GM19395 (cell line): Measurements from ENCODE around the gene SNX12.
"Not testable (repeated sequence)": the region's sequence is repeated elsewhere in the genome, so short reads cannot be mapped to it uniquely, and the experiment has no call there.

ENCODE experiments used
- ATAC-seq: cut with Tn5 transposase; IDR thresholded peaks from one replicate; pipeline ENCODE4 v1.9.1; 2021; ENCODE audit warnings: mild to moderate bottlenecking, moderate library complexity; ENCODE audit not compliant: unreplicated experiment

SNX12 gene

GRCh38 chrX:71095033-71095432 is 26.9 kb upstream of the SNX12 start:
- no peak for ATAC-seq

GRCh38 chrX:71091263-71091662 is 23.1 kb upstream of the SNX12 start:
- no peak for ATAC-seq

- no peak for ATAC-seq
Observed at GRCh38 chrX:71085900-71086299, 17.8 kb upstream of the SNX12 start.

GRCh38 chrX:71082822-71083221 is 14.7 kb upstream of the SNX12 start:
- no peak for ATAC-seq

GRCh38 chrX:71082124-71082647 is 14.1 kb upstream of the SNX12 start:
- ATAC-seq = no peak

- ATAC-seq = no peak
Observed at GRCh38 chrX:71081330-71082123, 13.4 kb upstream of the SNX12 start.

- ATAC-seq = no peak
Observed at GRCh38 chrX:71070531-71070930, 2.4 kb upstream of the SNX12 start.

GRCh38 chrX:71067712-71068043 is 456 bp downstream of the SNX12 start:
- peak; percentile 5 for ATAC-seq

GRCh38 chrX:71067089-71067488 is 1.0 kb downstream of the SNX12 start:
- ATAC-seq = no peak

GRCh38 chrX:71060127-71060526 is 8.0 kb downstream of the SNX12 start:
- no peak for ATAC-seq

- no peak for ATAC-seq
Observed at GRCh38 chrX:71057848-71058530, 10.1 kb downstream of the SNX12 start.

GRCh38 chrX:71056867-71057266 is 11.3 kb downstream of the SNX12 start:
- ATAC-seq = no peak

GRCh38 chrX:71053217-71053621 is 14.9 kb downstream of the SNX12 start:
- ATAC-seq = peak; percentile 98

- ATAC-seq = peak; percentile 32
Observed at GRCh38 chrX:71052721-71053120, 15.4 kb downstream of the SNX12 start.

GRCh38 chrX:71047891-71048290 is 20.2 kb downstream of the SNX12 start:
- not testable (repeated sequence) for ATAC-seq

GRCh38 chrX:71017396-71017939 is 50.7 kb downstream of the SNX12 start:
- ATAC-seq = no peak
